ENCODE data around the gene PEX11B. TPM values are rescaled to one million over a fixed set of nuclear protein-coding genes. Genes with fewer than 3 reads are reported as not detected.

PEX11B gene
- total and polyA plus RNA-seq, 2 donors (not counting 3 experiments of a cell fraction or from before 2014, with no cell fraction given): 30.5 to 42.5 TPM

DNA sequence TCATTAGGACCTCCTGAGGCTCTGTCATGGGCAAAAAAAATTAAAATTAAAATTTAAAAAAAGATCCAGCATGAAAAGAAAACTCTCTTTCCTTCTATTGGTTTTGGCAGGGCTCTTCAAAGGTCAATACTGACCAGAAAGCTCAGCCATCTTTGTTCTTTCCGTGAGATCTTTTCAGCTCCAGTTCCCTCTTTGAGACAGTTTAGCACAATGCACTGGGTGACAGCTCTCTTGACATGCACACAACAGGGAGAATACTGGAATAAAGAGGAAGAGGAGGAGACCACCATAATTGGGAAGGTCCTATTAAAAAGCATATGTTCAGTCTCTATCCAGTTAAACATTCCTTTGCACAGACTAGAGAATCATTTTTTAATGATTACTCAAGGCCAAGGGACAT, 33.0 kb upstream of the PEX11B start:
- POLR2A ChIA-PET: interaction anchor here (0.5 kb wide), 1 partner anchor 13 kb away, joined by 3 read pairs; the partner anchor contains the start of genes ANKRD34A and POLR3GL
- H3K4me3 ChIP-seq (replicated peaks in 1 of 3; ENCODE audit: insufficient read depth in 1 of 3, low read depth in 1 of 3, low read length in 3 of 3): no peak overlapping the region
- BruUV-seq (replicated peaks): no TSS peak
- H4K20me1 ChIP-seq (replicated peaks; ENCODE audit: control insufficient read depth, extremely low read depth, insufficient read depth, low read length): no peaks in the 10 kb centered on the region
- no peaks in the 10 kb centered on the region for H3K9me3 ChIP-seq (replicated peaks; ENCODE audit: control insufficient read depth, insufficient read depth, low read length)
- peaks cover 23% of the 10 kb centered on the region for H3K4me1 ChIP-seq (ENCODE audit: control insufficient read depth, extremely low read depth, insufficient read depth, low read length)
- CTCF ChIA-PET: no interaction called here
- DNase-seq (ENCODE audit: low read depth, low spot score) (no peak), FAIRE-seq (no peak)
- H3K27ac ChIP-seq (ENCODE audit: insufficient read depth, low read depth, low read length): no peak overlapping the region
- TF ChIP-seq, protein P1, sequence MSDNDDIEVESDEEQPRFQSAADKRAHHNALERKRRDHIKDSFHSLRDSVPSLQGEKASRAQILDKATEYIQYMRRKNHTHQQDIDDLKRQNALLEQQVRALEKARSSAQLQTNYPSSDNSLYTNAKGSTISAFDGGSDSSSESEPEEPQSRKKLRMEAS (IDR thresholded peaks at IDR 0.05; ENCODE audit: insufficient read depth, insufficient read length): no peak
- TF ChIP-seq EZH2 (IDR thresholded peaks at IDR 0.05; ENCODE audit: borderline replicate concordance, low read depth, low read length, severe bottlenecking) (no peak), JUN (IDR thresholded peaks at IDR 0.05; ENCODE audit: borderline replicate concordance, insufficient read depth, insufficient read length, low read depth) (no peak), POLR2AphosphoS5 (IDR thresholded peaks at IDR 0.05; ENCODE audit: insufficient read depth, low read depth, low read length) (no peak), POLR2A (IDR thresholded peaks at IDR 0.05; ENCODE audit: low read depth, low read length) (no peak), FOS (IDR thresholded peaks at IDR 0.05; ENCODE audit: borderline replicate concordance, insufficient read depth, low read length) (no peak), GATA2 (IDR thresholded peaks at IDR 0.05; ENCODE audit: insufficient read depth, insufficient read length, low read depth, low read length) (no peak), MYC (IDR thresholded peaks at IDR 0.05; ENCODE audit: low read depth, low read length) (no peak)
- TF ChIP-seq, protein P2, sequence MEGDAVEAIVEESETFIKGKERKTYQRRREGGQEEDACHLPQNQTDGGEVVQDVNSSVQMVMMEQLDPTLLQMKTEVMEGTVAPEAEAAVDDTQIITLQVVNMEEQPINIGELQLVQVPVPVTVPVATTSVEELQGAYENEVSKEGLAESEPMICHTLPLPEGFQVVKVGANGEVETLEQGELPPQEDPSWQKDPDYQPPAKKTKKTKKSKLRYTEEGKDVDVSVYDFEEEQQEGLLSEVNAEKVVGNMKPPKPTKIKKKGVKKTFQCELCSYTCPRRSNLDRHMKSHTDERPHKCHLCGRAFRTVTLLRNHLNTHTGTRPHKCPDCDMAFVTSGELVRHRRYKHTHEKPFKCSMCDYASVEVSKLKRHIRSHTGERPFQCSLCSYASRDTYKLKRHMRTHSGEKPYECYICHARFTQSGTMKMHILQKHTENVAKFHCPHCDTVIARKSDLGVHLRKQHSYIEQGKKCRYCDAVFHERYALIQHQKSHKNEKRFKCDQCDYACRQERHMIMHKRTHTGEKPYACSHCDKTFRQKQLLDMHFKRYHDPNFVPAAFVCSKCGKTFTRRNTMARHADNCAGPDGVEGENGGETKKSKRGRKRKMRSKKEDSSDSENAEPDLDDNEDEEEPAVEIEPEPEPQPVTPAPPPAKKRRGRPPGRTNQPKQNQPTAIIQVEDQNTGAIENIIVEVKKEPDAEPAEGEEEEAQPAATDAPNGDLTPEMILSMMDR (IDR thresholded peaks at IDR 0.05; ENCODE audit: extremely low read depth in 1 of 2, insufficient read depth in 1 of 2, low read depth in 1 of 2, low read length in 2 of 2): no peak
- H3K4me2 ChIP-seq (ENCODE audit: insufficient read depth, low read length): no peak overlapping the region
- intact Hi-C loops (cut with micrococcal nuclease): no loop called here
- H3K9ac ChIP-seq (replicated peaks; ENCODE audit: extremely low read depth, insufficient read depth, low read length): no peak overlapping the region
- dilution Hi-C loops (cut with MboI; ENCODE audit: extremely low pct_ligation_motif_present, low sequenced_read_pairs): no loop called here
- no peak overlapping the region for H2AFZ ChIP-seq (ENCODE audit: low read depth, low read length)
- H3K79me2 ChIP-seq (ENCODE audit: control insufficient read depth, insufficient read depth, low read length): peaks cover 80% of the 10 kb centered on the region
- H3K36me3 ChIP-seq (ENCODE audit: control insufficient read depth in 2 of 2, extremely low read depth in 1 of 2, insufficient read depth in 2 of 2, low read length in 2 of 2): no peaks in the 10 kb centered on the region
- H3K9me1 ChIP-seq (replicated peaks; ENCODE audit: control insufficient read depth, extremely low read depth, insufficient read depth, low read length): no peaks in the 10 kb centered on the region
- no peaks in the 10 kb centered on the region for H3K27me3 ChIP-seq (ENCODE audit: control insufficient read depth in 2 of 2, insufficient read depth in 2 of 2, low read length in 2 of 2)

Measured in endothelial cell of umbilical vein (primary cell).